ES-I3 (cell line): ENCODE results near the gene QSOX1.

Source experiments
- H3K36me3 ChIP-seq: 2 replicates; pipeline ENCODE4 v1.6.1; 2013; ENCODE audit warnings: mild to moderate bottlenecking, low read length, control low read depth, moderate library complexity; ENCODE audit not compliant: insufficient read depth
- H3K4me1 ChIP-seq: 2 replicates; pipeline ENCODE4 v1.6.1; 2013; ENCODE audit warnings: mild to moderate bottlenecking, control low read depth, low read length; ENCODE audit not compliant: insufficient read depth
- H3K9ac ChIP-seq: 2 replicates; pipeline ENCODE4 v1.6.1; 2013; ENCODE audit warnings: low read depth, mild to moderate bottlenecking, low read length, moderate library complexity
- H3K9me3 ChIP-seq: 2 replicates; pipeline ENCODE4 v1.6.1; 2013; ENCODE audit warnings: mild to moderate bottlenecking, low read length, moderate library complexity; ENCODE audit not compliant: control insufficient read depth, insufficient read depth

Gene QSOX1

GRCh38 chr1:180231936-180232335 is 77.3 kb downstream of the QSOX1 start:
- no peaks in the 10 kb centered on the region for H3K36me3 ChIP-seq
- peak overlapping the region; percentile 14; the same call in 1 of the 2 replicates for H3K9ac ChIP-seq

GRCh38 chr1:180232521-180233043 is 77.9 kb downstream of the QSOX1 start:
- peak overlapping the region; percentile 14; the same call in 1 of the 2 replicates for H3K9ac ChIP-seq
- peaks cover 21% of the 10 kb centered on the region for H3K4me1 ChIP-seq

More at GRCh38 chr1:180231936-180232335, 77.3 kb downstream of the QSOX1 start:
- peaks cover 17% of the 10 kb centered on the region for H3K4me1 ChIP-seq
- no peaks in the 10 kb centered on the region for H3K9me3 ChIP-seq

DNA sequence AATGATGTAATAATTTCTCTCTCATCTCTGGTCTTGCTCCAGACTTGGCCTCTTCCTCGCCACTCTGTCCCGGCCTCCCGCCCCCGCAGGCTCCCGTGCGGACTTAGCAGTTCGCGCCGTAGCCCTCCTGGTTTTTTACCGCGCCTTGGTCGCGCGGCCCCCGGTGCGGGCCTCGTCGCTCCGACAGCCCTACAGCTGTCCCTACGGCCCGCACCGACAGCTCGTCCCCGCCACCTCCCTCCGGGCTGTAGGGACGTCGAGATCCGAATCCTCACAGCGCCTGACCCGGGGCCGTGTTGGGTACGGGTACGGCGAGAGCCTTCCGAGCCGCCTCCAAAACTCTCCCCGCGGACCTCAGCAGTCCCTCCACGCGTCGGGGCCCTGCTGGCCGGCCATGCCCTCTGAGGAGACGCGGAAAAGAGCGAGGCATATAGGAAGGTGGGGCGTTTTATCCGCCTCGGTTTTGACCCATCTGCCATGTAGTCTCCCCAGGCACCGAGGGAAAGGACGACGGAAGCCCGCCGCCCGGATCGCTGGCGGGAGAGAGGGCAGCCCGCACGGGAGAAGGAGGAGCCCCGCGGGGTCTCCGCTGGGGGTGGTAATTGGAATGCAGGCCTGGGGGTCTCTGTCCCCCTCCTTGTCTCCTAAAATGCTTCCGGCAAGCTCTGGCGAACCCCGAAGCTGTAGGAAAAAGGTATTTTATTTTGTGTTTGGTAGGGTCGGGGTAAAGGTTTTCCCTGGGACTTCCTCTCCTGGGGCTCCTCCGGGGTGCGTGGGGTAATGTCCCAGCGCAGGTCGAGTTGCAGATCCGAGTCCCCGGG is 78.7 kb downstream of the QSOX1 start:
- Histone ChIP-seq H3K4me1 (peaks cover 28% of the 10 kb centered on the region), H3K9ac (0 out of 2 replicates have a peak overlapping the region, but pooled peaks have one; percentile 11)

More at GRCh38 chr1:180232521-180233043, 77.9 kb downstream of the QSOX1 start:
- no peaks in the 10 kb centered on the region for H3K9me3 ChIP-seq
- no peaks in the 10 kb centered on the region for H3K36me3 ChIP-seq

GRCh38 chr1:180234369-180235076 is 79.9 kb downstream of the QSOX1 start:
- Histone ChIP-seq H3K36me3 (no peaks in the 10 kb centered on the region), H3K9ac (peak overlapping the region; percentile 47), H3K9me3 (no peaks in the 10 kb centered on the region), H3K4me1 (peaks cover 36% of the 10 kb centered on the region)

More for the DNA sequence above, 78.7 kb downstream of the QSOX1 start:
- Histone ChIP-seq H3K9me3 (no peaks in the 10 kb centered on the region), H3K36me3 (no peaks in the 10 kb centered on the region)

GRCh38 chr1:180235077-180235501 is 80.4 kb downstream of the QSOX1 start:
- Histone ChIP-seq H3K9ac (peak overlapping the region; percentile 47), H3K4me1 (peaks cover 41% of the 10 kb centered on the region), H3K9me3 (no peaks in the 10 kb centered on the region), H3K36me3 (no peaks in the 10 kb centered on the region)

GRCh38 chr1:180235502-180236239 is 81.0 kb downstream of the QSOX1 start:
- H3K4me1 ChIP-seq: peaks cover 41% of the 10 kb centered on the region

GRCh38 chr1:180236698-180237509 is 82.2 kb downstream of the QSOX1 start:
- no peaks in the 10 kb centered on the region for H3K36me3 ChIP-seq
- H3K9ac ChIP-seq: no peak overlapping the region
- peaks cover 44% of the 10 kb centered on the region for H3K4me1 ChIP-seq
- H3K9me3 ChIP-seq: no peaks in the 10 kb centered on the region

More at GRCh38 chr1:180235502-180236239, 81.0 kb downstream of the QSOX1 start:
- Histone ChIP-seq H3K9me3 (no peaks in the 10 kb centered on the region), H3K36me3 (no peaks in the 10 kb centered on the region), H3K9ac (peak overlapping the region; percentile 47; the same call in 1 of the 2 replicates)

GRCh38 chr1:180237869-180238476 is 83.3 kb downstream of the QSOX1 start:
- Histone ChIP-seq H3K9ac (no peak overlapping the region), H3K4me1 (peaks cover 37% of the 10 kb centered on the region), H3K36me3 (no peaks in the 10 kb centered on the region), H3K9me3 (no peaks in the 10 kb centered on the region)

DNA sequence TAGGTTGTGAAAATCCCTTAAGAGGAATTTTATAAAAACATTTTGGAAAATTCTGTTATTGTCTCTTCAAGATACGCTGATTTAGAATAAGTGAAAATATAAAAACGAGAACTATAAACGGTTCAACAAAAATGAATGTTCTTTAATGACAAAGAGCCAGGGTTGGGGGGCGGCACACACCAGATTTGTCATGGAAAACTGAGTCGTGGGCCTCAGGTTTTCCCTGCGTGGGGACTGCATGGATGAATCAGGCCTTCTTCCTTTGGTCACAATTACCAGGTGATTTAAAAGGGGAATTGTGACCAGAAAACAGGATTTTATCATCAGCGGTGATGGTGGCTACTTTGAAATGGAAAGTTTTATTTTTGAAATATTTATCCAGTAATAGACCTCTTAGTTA is 84.0 kb downstream of the QSOX1 start:
- no peaks in the 10 kb centered on the region for H3K9me3 ChIP-seq
- peaks cover 39% of the 10 kb centered on the region for H3K4me1 ChIP-seq
- no peaks in the 10 kb centered on the region for H3K36me3 ChIP-seq
- H3K9ac ChIP-seq: no peak overlapping the region

GRCh38 chr1:180239145-180240096 is 84.8 kb downstream of the QSOX1 start:
- H3K9me3 ChIP-seq: no peaks in the 10 kb centered on the region
- H3K9ac ChIP-seq: no peak overlapping the region
- H3K4me1 ChIP-seq: peaks cover 39% of the 10 kb centered on the region
- no peaks in the 10 kb centered on the region for H3K36me3 ChIP-seq

DNA sequence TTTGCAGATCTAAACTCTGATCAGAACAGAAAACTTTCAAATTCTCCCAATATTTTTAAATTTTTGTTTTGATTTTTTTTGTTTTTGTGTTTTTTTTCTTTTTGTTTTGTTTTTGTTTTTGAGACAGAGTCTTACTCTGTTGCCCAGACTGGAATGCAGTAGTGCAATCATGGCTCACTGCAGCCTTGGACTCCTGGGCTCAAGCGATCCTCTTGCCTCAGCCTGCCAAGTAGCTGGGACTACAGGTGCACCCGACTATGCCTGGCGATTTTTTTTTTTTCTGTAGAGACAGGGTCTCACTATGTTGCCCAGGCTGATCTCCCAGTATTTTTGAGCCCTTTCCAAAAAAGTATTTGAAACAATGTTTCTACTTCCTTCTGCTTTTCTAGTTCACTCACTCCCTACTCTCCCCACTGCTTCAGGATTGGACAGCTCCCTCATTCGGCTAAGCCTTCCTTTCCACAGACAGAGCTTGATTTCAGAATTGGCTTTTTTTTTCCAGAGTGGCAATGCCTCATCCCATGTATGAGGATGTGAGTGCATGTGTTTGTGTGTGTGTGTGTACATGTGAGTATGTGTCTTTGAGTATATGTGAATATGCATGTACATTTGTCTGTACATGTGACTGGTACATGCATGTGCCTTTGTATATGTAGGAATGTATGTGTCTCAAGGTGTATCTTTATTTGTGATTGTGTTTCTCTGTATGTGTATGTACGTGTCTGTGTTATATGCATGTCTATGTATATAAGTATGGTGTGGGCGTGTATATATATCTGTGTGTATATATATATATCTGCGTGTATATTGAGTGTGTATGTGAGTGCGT is 87.3 kb downstream of the QSOX1 start:
- Histone ChIP-seq H3K4me1 (peaks cover 35% of the 10 kb centered on the region), H3K9ac (no peak overlapping the region), H3K36me3 (no peaks in the 10 kb centered on the region), H3K9me3 (no peaks in the 10 kb centered on the region)
